HuH-7 (cell line): ENCODE data around the gene DNAH14.
"Not testable (repeated sequence)": the region's sequence is repeated elsewhere in the genome, so short reads cannot be mapped to it uniquely, and the experiment has no call there.

Experiments
- DNase-seq: peaks from one replicate; pipeline ENCODE4 v3.0.0; 2011; ENCODE audit warnings: low spot score

DNAH14 gene

GRCh38 chr1:225257081-225257480, 327.6 kb downstream of the DNAH14 start:
- no peak for DNase-seq

DNA sequence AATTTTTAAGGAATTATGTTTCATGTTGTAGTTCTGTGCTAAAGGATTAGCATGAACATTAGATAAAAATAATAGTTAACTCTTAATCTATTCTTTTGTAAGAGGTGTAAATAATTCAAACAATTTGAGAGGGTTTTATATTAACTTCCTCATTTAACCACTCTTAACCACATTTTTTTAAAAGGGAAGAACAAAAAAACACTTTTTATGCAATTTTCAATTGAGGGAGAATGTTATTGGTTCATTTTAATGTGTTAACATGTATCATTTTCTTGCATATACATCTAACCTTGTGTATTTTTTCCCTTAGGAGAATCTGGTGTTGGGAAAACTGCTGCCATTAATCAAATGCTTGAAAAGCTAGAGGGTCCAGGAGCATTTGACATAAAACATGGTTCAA, 329.3 kb downstream of the DNAH14 start:
- DNase-seq: no peak

DNA sequence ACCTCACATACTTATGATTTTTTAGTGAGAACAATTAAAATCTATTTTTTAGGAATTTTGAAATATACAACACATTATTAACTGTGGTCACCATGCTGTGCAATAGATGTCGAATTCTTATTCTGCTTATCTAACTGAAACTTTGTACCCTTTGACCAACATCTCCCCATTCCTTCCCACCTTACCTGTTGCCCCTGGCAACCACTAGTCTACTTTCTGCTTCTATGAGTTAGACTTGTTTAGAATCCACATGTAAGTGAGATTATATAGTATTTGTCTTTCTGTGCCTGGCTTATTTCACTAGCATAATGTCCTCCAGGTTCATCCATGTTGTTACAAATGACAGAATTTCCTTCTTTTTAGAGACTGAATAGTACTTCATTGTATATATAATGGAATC, 330.1 kb downstream of the DNAH14 start:
- DNase-seq: no peak

GRCh38 chr1:225260319-225260718, 330.8 kb downstream of the DNAH14 start:
- no peak for DNase-seq

DNA sequence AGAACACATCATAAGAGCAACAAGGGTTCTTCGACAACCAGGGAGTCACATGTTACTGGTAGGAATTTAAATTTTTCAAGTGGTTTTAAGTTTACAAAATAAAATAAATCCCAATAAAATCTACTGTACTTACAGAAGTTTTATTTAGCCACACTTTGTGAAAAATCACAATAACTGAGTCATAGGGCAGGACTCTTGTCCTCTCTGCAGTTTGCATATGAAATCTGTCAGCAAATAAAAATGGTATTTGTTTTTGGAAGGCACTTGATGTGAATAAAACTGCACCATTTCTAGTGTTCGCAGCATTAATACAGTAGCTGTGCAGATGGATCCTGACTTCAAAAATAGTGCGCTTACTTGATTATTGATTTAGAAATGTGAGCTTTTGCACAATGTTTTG, 348.0 kb downstream of the DNAH14 start:
- DNase-seq: no peak

GRCh38 chr1:225280563-225280962, 351.1 kb downstream of the DNAH14 start:
- DNase-seq: no peak

DNA sequence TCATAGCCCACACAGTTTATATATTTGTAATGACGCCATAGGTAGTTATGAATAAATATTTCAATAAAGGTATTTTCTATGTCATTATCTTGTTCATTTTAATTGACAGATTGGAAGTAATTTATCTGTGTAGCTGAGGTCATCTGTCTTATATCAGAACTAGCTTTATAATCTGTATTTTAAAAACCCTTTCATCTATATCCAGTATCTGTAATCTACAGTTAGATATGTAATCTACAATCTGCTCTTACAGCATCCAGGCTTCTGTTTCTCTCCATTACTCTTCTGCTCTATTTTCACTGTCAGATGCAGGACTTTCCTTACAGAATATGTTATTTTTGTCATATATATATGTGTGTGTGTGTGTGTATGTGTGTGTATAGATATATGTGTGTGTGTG, 360.8 kb downstream of the DNAH14 start:
- no peak for DNase-seq

DNA sequence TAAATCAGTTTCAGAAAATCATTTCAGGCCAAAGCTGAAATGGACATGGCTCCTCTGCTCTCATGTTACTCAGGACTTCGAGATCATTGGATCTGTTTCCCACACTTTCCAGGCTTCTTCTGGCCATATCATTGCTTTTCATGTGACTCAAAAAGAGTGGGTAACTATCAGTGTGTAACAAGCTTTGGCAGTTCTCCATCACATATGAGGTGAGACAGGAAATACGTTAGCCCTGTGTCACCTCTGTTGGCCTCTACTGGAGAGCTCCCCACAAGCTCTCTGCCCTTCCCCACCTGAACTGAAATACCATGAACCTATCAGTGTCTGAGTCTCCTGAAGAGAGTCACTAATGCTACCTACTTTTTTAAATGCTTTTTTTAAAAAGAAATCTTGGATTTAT, 370.1 kb downstream of the DNAH14 start:
- DNase-seq: no peak

DNA sequence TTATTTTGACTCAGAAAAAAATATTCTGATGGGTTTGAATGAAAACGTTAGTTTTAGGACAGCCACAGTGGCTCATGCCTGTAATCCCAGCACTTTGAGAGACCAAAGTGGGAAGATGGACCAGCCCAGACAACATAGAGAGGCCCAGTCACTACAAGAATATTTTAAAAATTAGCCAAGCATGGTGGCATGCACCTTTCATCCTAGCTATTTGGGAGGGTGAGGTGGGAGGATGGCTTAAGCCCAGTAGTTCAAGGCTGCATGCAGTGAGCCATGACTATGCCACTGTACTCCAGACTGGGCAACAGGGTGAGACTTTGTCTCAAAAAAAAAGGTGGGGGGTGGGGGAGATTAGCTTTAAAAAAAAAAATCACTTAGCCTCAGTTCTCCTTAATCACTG, 370.9 kb downstream of the DNAH14 start:
- no peak for DNase-seq

DNA sequence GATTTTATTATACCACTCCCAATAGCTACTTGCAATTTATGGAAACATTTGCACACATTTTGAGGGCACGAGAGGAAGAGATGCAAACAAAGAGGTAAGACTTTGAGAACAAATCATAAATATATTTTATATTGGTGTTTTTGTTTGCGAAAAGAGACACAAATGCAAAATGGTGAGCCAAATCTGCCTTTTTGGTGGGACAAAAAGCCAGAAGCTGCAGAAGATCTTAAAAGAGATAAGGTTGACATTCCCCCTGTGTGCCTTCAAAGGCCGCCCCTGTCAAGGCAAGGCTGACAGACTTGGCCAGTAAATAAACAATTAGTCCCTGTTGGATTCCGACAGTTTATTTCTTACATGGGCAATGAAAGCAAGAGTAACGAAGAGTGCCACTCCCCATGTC, 375.5 kb downstream of the DNAH14 start:
- no peak for DNase-seq

GRCh38 chr1:225310544-225310943, 381.1 kb downstream of the DNAH14 start:
- not testable (repeated sequence) for DNase-seq

DNA sequence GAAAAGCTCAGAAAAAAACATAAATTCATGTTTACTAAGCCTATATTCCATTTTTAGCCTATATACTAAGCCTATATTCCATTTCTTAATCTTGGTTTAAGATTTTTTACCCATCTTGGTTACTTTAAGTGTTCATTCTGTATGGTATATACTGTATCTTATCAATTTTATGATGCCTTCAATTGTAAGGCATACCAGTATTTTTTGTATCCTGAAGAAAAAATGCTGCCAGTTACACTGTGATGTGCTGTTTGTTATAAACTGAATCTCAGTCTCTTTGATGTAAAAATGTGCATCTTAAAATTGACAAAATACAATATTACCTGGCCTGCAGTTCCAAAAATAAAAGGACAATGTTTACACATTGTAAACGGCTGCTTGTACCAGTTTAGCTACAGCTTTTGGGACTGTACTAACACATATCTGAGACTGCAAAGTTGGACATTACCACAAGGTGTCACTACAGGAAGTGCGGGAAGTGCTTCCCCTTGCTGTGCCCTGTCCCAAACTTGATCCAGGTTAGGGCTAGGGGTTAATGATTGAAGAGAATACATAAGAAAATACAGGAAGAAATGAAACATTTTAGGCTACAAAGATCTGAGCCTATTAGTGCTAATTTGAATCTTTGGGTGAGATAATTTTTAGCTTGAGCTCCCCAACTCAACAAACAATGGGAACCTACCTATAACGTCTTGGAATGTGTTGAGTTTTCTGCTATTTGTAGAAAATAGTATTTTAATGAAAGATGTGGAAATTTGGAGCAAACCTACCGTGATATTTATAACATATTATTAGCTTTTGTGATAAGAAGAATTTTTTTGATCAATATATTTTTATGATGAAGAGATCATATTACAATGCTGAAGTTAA, 389.5 kb downstream of the DNAH14 start:
- DNase-seq: peak; percentile 64

DNA sequence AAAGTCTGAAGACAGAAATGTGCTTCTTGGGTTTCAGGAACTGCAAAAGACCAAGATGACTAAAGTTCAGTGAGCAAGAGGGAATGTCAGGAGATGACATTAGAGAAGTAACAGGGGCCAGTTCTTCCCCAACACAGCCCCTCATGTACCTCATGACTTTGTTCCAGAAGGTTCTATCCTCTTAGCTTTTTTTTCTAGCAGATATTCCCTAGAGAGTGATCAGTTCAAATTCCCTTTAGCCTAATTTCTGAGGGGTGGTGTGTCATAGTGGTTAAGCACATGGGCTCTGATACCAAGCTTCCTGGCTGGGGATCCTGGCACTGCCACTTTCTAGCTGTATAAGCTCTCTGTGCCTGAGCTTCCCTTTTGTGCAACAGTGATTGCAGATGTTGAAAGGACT, 390.4 kb downstream of the DNAH14 start:
- no peak for DNase-seq

- DNase-seq: no peak
Measured at GRCh38 chr1:225321784-225322183, 392.3 kb downstream of the DNAH14 start.

DNA sequence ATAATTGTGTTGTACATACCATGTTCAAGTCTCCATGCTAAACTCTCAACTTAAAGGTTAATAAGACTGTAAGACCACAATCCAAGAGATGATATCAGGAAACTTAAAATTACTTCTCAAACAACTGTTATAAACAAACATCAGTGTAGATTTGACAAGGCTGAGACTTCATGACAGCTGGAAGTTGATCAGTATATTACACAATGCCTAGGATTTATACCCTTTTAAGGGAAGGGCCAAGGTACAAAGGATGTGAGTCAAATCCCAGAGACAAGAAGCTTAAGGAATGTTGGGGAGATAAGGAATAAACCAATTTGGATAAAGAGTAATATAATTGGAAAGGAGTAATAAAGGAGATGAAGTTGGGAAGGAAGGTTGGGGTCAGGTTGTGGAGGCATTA, 399.6 kb downstream of the DNAH14 start:
- DNase-seq: no peak

GRCh38 chr1:225329996-225330395, 400.5 kb downstream of the DNAH14 start:
- not testable (repeated sequence) for DNase-seq

DNA sequence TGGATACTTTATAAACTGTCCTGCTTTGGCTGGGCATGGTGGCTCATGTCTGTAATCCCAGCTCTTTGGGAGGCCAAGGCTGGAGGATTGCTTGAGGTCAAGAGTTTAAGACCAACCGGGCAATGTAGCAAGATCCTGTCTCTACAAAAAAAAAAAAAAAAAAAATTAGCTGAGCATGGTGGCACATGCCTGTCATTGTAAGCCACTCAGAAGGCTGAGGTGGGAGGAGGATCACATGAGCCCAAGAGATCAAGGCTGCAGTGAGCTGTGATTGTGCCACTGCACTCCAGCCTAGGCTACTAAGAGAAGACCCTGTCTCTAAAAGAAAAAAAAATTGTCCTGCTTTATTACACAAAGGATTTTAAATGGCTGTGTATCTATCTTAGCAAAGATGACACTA, 403.2 kb downstream of the DNAH14 start:
- no peak for DNase-seq

DNA sequence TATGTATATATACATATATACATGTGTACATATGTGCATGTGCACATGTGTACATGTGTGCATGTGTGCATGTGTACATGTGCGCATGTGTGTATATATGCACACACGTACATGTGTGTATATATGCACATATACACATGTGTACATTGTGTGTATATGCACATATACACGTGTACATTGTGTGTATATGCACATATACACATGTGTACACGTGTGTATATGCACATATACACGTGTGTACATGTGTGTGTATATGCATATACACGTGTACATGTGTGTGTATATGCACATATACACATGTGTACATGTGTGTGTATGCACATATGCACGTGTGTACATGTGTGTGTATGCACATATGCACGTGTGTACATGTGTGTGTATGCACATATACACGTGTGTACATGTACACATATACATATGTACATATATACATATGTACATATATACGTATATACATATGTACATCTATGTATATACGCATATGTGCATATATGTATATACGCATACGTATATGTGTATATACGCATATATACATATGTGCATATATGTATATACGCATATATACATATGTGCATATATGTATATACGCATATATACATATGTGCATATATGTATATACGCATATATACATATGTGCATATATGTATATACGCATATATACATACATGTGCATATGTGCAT, 405.8 kb downstream of the DNAH14 start:
- not testable (repeated sequence) for DNase-seq

- DNase-seq: no peak
Measured at GRCh38 chr1:225338545-225338944, 409.1 kb downstream of the DNAH14 start.

- no peak for DNase-seq
Measured at GRCh38 chr1:225341642-225342041, 412.2 kb downstream of the DNAH14 start.

DNA sequence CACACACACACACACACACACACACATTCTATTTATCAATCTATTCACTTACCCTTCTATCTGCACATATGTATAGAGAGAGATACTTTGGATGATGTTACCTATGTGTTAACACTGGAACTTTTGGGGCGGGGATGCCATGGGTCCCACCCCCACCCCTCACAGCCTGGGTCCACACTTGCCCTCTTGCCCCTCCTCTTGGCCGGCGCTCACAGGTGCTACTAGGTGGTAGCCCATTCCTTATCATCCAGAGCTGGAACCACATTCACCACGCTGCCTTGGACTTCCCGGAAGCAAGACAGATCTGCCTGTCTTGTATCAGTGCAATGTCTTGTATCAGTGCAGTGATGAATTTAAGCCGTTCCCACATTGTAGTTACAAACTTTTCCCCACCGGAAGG, 413.2 kb downstream of the DNAH14 start:
- DNase-seq: no peak

GRCh38 chr1:225343618-225344017, 414.1 kb downstream of the DNAH14 start:
- DNase-seq: no peak

GRCh38 chr1:225347123-225347683, 417.7 kb downstream of the DNAH14 start:
- DNase-seq: no peak
